GM23248 (cell line): ENCODE measurements around the gene FILIP1.

ENCODE experiments used
- EZH2 ChIP-seq: fragments of 200-600 bp; sonication (generic); IDR thresholded peaks from 2 replicates; pipeline ENCODE4 v1.6.1; 2018; ENCODE audit warnings: antibody characterized with exemption, mild to moderate bottlenecking; ENCODE audit not compliant: insufficient read depth, poor library complexity, severe bottlenecking
- EZH2phosphoT487 ChIP-seq: fragments of 200-600 bp; sonication (generic); IDR thresholded peaks from 2 replicates; pipeline ENCODE4 v1.6.1; 2018; ENCODE audit warnings: antibody characterized with exemption, moderate library complexity, mild to moderate bottlenecking, low read depth; ENCODE audit not compliant: insufficient read depth

GRCh38 chr6:75290136-75290945 is 203.3 kb downstream of the FILIP1 start:
- TF ChIP-seq EZH2phosphoT487 (no peak), EZH2 (no peak)
